HG03280 (cell line): ENCODE results near the gene C2orf72.
"Not testable (repeated sequence)": the region's sequence is repeated elsewhere in the genome, so short reads cannot be mapped to it uniquely, and the experiment has no call there.

Experiments used
- ATAC-seq: cut with Tn5 transposase; IDR thresholded peaks from one replicate; pipeline ENCODE4 v1.9.1; 2021; ENCODE audit warnings: mild to moderate bottlenecking, moderate library complexity; ENCODE audit not compliant: unreplicated experiment

Gene C2orf72

DNA sequence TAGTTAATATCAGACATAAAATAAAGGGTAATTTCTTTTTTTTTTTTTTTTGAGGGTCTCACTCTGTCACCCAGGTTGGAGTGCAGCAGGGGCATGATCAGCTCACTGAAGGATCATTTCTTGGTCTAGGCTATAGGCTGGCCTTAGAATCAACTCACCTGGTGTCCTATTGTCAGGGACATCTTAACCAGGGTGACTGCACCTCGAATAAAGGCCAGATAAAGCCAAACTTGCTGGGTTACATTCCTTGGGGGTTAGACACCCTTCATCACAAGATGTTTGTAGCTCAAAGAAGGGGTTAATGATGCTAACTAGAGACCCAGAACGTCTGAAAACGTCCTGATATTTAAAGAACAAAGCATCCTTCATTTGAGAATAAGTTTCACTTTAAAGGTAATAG, 23.5 kb upstream of the C2orf72 start:
- no peak for ATAC-seq

DNA sequence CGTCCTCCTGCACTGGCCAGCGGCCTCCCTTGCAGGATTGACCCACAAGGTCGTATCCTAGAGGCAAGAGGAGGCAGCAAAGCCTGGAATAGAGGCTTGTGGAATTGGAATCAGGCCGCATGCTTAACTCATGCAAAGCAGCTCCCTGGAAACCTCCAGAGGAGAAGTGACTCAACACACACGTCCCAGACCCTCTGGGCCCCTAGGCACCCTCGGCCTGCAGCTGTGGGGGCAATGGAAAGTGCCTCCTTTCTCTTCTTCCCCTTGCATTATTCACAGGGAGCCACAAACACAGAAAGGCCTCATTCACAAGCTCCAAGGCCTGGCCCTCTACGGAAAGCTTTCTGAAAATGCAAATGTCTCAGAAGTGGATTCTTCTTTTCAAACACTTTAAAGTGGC, 21.8 kb upstream of the C2orf72 start:
- ATAC-seq: no peak

GRCh38 chr2:231015926-231016325, 21.4 kb upstream of the C2orf72 start:
- no peak for ATAC-seq

DNA sequence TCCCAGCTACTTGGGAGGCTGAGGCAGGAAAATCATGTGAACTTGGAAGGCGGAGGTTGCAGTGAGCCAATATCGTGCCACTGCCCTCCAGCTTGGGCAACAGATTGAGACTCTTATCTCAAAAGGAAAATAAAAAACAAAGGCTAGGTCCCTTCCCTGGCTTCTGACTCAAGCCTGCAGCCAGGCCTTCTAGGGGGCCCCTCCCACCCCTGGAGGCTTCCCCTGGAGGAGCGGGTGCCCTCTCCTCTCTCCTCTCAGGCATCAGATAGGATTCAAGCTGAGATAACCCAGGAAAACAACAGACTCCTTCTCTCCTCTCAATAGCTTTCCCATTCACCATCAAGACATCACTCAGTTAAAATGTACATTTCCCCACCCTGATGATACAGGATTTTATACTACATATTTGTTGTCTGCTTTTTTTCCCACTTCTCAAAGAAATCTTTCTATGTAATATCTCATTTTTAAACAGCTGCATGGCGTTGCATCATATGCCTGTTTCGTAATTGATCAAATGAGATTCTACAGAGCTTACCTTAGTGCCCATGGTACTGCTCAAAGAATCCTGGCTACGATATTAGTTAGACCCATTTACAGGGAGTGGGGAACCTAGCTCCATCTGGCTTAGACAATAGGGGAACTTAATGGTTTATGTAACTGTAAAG, 20.6 kb upstream of the C2orf72 start:
- no peak for ATAC-seq

DNA sequence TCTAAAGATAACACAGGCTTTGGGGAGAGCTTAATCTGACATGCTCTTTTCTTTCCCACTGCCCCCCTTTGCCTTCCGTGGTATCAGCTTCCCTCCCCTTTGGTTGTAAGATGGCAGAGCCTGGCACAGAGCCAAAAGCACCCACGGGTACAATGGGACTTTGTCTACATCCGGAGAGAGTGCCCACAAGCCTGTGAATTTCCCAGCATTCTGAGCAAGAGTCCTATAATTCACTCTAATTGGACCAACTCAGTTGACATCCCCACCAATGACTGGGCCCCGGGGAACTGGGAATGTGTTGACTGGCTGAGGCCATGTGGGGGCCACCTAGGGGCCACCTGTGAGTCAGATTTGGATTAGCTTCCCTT, 20.1 kb upstream of the C2orf72 start:
- no peak for ATAC-seq

GRCh38 chr2:231018184-231018583, 19.1 kb upstream of the C2orf72 start:
- ATAC-seq: no peak

- not testable (repeated sequence) for ATAC-seq
Observed at GRCh38 chr2:231025059-231025458, 12.3 kb upstream of the C2orf72 start.

DNA sequence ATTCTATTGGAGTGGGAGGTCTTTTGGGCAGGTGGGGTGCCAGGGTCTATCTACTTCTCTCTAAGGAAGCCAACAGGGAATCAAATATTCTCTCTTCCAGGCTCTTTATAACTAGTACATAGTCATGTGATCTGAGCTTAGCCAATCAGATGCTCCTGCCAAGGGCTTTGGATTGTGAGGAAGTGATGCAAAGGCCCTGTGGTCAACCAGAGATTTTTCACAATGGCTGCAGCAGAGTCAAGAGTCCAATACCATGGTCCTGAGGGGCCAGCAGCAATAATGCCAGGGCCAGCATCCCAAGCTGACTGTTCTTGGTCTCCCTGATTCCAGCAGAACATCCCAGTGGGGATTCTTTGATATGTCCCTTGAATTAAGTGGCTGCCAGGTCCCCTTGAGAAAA, 8.4 kb upstream of the C2orf72 start:
- ATAC-seq: no peak

DNA sequence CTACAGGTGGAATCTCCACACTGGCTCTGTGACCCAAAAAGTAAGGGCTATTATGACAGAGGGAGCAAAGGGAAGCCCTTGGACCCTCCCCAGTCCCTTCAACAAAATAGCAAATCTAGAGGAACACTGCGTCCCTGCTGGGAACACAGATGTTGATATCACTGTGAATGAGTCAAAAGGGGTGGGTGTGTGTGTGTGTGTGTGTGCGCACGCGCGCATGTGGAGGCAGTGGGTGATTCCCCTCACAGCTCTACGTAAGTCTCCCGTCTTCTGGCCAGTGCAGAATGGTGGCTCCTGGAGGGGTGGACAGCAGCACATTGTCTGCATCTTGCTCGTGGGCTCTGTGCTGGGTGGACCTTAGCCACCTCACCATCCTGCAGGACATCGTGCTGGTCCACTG, 7.8 kb upstream of the C2orf72 start:
- ATAC-seq: no peak

- ATAC-seq: no peak
Observed at GRCh38 chr2:231030725-231031124, 6.6 kb upstream of the C2orf72 start.

DNA sequence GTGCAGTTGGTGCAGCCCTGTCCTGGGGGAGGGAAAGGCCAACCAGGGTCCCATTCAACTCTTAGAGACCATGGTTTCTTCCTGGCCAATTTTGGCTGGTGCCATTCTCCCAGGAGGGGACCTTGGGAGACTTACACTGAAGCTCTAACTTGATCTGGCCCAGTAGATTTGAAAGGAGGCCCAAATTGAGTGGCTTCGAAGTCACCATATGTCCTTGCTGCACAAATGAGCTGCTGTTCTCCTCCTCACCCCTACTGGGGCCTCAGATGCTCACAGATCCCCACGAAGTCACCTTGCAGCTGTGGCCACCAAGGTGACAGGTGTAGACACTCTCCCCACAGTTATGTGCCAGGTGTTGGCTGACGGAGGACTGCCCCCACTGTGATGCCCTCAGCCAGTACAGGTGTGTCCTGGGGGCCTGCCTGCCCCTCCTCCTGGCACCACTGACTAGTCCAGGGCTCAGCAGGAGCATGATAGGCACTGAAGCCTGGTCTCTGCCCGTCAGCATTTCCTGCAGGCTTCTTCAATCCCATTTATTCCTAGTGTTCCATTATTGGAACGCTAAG, 4.7 kb upstream of the C2orf72 start:
- no peak for ATAC-seq

DNA sequence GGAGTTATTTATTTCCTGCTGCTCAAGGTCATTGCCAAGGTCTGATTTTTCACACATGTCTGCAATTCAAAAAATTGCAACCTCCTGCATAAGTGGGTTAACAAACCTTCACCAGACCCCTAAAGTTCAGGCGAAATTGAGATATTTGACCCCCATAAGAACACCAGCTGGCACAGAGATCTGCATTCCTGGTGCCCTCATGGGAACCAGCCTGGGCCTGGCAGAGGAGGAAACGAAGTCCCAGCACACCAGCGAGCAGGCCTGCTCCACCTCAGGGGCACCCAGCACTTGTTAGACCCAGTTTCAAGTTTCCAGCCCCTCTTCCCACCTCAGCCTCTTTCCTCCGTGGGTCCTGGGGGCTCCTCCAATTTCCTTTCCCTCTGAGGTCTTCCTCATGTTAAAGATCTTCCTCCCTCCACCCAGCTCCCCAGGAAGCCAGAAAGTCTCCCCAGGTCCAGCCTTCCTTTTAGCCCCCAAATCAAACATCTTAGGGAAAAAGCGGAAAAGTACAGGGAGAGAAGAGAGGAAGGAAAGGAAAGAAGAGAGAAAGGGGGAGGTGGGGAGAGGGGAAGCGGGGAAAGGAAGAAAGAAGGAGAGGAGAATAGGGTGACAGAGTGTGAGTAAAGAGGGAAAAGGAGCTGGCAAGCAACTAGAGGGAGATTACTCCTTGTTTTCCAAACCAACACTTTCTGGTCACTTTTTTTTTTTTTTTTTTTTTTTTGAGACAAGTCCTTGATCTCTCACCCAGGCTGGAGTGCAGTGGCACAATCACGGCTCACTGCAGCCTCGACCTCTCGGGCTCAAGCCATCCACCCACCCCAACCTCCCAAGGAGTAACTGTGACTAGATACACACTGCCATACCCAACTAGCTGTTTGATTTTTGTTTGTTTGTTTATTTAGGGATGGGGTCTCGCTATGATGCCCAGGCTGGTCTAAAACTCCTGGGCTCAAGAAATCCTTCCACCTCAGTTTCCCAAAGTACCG, 3.9 kb upstream of the C2orf72 start:
- ATAC-seq: no peak

DNA sequence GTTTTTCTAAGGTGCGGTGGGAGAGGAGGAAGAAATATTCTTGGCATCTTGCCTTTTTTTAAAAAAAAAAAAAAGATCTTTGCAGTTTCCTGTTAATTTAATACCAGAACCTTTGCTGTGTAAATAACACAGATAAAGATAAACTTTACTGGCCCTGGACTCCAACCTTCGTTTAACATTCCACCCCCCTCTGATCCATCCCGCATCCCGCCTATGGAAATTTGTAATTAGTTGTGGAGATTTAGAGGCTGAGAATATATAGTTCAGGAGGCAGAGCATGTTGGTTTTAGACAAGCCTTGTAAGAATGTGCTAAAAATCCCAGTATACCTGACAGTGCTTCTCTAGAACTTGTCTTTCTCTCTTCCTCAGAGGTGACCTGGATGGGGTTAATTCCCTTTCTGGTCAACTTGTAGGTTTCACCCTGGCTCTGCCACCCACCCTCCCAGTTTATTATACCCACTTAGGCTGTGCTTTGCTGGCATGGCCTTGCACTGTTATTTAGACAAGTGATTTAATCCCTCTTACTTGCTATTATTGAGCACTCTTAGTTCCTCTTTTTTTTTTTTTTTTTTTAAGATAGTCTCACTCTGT, 2.9 kb upstream of the C2orf72 start:
- ATAC-seq: no peak

DNA sequence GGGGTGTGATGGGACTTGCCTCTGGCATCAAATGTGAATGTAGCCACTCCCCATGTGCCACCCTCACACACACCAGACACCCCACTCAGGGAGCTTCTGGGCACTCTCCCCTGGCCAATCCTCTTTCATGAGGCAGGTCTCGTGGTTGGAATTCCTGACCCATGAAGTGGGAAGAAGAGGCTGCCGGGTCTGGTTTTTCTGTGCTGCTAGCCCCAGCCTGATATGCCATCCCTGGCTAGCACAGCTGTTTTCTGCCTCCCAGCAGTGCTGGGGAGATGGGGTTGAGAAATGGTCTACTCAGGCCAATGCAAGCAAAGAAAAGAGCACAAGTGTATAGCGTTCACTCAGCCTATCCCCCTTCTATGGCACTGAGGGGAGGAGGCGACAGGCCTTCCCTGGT, 1.2 kb upstream of the C2orf72 start:
- ATAC-seq: no peak

DNA sequence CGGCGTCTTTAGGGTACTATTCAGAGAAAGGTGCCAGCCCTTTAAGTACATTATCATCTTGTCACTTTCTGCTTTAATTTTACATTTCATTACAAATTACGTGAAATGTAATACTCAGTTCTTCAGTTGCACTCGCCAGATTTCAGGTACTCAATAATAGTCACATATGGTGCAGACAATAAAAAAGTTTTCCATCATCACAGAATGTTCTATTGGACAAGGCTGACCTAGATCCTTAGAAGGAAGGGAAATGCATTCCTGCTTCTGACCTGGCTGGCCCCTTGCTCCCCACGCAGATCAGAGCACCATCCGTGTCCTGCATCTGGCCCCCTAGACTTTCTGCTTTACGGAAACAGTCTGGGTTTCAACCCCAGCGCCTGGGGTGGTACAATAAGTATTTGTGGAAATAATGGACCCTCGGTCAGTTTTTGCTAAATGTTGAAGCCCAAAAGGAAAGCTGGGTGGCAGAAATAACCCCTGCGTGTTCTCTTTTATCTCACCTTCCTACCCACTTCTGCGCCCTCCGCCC, 681 bp upstream of the C2orf72 start:
- ATAC-seq: no peak

DNA sequence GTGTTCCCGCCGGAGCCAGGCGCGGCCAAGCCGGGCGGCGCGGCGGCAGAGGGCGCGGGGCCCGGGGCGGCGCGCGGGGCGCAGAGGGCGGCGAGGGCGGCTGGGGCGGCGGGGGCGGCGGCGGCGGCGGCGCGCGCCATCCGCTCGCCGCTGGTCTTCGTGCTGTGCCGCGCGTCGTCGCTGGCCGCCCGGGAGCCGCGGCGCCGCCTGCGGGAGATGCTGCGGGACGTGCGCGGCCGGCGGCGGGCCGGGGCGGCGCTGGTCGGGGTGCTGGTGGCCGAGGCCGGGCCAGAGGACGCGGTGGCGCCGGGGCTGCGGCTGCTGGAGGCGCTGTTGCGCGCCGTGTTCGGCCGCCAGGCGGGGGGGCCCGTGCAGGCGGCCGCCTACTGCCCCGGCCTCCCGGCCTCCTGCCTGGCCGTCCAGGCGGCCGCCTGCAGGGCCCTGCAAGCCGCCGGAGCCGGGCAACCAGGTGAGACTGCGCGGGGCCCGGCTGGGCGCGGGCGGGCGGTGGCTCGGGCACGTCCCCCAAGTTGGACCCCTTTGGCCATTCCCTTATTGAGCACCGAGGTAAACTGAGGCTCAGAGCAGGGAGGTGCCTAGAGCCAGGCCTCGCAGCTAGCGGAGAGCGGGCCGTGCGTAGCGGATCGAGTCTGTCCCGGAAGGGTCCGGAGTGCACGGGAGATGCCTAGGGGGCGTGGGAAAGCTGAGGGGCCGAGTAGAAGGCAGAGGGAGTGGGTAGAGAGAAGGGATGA, 584 bp downstream of the C2orf72 start:
- ATAC-seq: no peak

DNA sequence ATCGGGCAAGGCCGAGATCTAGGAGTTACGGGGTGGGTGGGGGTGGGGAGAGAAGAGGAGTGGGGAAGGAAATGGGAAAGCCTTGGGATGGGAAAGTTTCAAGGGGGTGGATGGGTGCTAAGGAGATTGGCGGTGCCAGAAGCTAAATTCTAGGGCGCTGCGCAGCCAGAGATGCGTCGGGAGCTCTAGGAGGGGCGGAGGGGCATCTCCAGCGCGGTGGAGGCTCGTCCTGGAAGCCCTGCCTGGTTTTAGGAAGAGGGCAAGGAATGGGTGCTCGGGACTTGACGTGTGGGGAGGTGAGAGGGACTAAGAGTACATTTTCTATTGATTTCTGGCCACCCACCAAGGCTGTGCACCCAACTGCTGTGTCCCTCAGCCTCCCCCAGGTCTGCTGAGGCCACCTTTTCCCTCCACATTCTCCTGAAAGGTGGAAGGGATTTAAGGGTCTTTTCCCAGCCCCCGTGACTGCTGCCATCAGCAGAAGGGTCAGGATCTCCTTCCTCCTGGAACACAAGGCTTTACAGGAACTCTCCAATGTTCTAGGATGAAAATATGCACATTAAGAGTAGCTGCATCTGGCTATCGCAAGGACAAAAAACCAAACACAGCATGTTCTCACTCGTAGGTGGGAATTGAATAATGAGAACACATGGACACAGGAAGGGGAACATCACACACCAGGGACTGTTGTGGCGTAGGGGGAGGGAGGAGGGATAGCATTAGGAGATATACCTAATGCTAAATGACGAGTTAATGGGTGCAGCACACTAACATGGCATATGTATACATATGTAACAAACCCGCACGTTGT, 1.4 kb downstream of the C2orf72 start:
- no peak for ATAC-seq

- no peak for ATAC-seq
Observed at GRCh38 chr2:231039294-231039664, 2.0 kb downstream of the C2orf72 start.

GRCh38 chr2:231039821-231040364, 2.6 kb downstream of the C2orf72 start:
- ATAC-seq: no peak
